KMS-11 (cell line): ENCODE results near the gene UMODL1.

Source experiments
- H2AFZ ChIP-seq: fragments of 200-600 bp; sonication (generic); 2 replicates; pipeline ENCODE4 v1.6.1; 2016; ENCODE audit warnings: antibody characterized with exemption, mixed run types, low read depth
- H3K27ac ChIP-seq: fragments of 200-600 bp; sonication (generic); 2 replicates; pipeline ENCODE4 v1.6.1; 2016; ENCODE audit warnings: mild to moderate bottlenecking, mixed run types
- H3K27me3 ChIP-seq: fragments of 200-600 bp; sonication (generic); 2 replicates; pipeline ENCODE4 v1.6.1; 2017; ENCODE audit warnings: mild to moderate bottlenecking, low read depth, mixed run types, moderate library complexity; ENCODE audit not compliant: insufficient read depth
- H3K36me3 ChIP-seq: fragments of 200-600 bp; sonication (generic); 2 replicates; pipeline ENCODE4 v1.6.1; 2017; ENCODE audit warnings: mild to moderate bottlenecking, mixed run types; ENCODE audit not compliant: insufficient read depth
- H3K4me1 ChIP-seq: fragments of 200-600 bp; sonication (generic); 2 replicates; pipeline ENCODE4 v1.6.1; 2016; ENCODE audit warnings: mild to moderate bottlenecking, low read depth, mixed run types; ENCODE audit not compliant: poor library complexity, severe bottlenecking
- H3K4me2 ChIP-seq: fragments of 200-600 bp; sonication (generic); 2 replicates; pipeline ENCODE4 v1.7.0; 2016; ENCODE audit warnings: mild to moderate bottlenecking, mixed run types
- H3K4me3 ChIP-seq: fragments of 200-600 bp; sonication (generic); IDR thresholded peaks from 2 replicates; pipeline ENCODE4 v1.6.1; 2017; ENCODE audit warnings: low read depth, low read length, mixed read lengths; ENCODE audit not compliant: insufficient read depth
- H3K79me2 ChIP-seq: fragments of 200-600 bp; sonication (generic); 2 replicates; pipeline ENCODE4 v1.6.1; 2016; ENCODE audit warnings: low read depth, mixed run types; ENCODE audit not compliant: insufficient read depth
- H3K9ac ChIP-seq: fragments of 200-600 bp; sonication (generic); 2 replicates; pipeline ENCODE4 v1.6.1; 2016; ENCODE audit warnings: mild to moderate bottlenecking, mixed run types
- H4K20me1 ChIP-seq: fragments of 200-600 bp; sonication (generic); 2 replicates; pipeline ENCODE4 v1.6.1; 2016; ENCODE audit warnings: mild to moderate bottlenecking, mixed run types; ENCODE audit not compliant: insufficient read depth
- TF ChIP-seq, protein P1 (sequence below): fragments of 200-600 bp; sonication (generic); conservative IDR thresholded peaks from 2 replicates; pipeline ENCODE4 v1.6.1; 2017; ENCODE audit warnings: low read depth, mild to moderate bottlenecking, antibody characterized with exemption, low read length, moderate library complexity, mixed read lengths

Gene UMODL1

DNA sequence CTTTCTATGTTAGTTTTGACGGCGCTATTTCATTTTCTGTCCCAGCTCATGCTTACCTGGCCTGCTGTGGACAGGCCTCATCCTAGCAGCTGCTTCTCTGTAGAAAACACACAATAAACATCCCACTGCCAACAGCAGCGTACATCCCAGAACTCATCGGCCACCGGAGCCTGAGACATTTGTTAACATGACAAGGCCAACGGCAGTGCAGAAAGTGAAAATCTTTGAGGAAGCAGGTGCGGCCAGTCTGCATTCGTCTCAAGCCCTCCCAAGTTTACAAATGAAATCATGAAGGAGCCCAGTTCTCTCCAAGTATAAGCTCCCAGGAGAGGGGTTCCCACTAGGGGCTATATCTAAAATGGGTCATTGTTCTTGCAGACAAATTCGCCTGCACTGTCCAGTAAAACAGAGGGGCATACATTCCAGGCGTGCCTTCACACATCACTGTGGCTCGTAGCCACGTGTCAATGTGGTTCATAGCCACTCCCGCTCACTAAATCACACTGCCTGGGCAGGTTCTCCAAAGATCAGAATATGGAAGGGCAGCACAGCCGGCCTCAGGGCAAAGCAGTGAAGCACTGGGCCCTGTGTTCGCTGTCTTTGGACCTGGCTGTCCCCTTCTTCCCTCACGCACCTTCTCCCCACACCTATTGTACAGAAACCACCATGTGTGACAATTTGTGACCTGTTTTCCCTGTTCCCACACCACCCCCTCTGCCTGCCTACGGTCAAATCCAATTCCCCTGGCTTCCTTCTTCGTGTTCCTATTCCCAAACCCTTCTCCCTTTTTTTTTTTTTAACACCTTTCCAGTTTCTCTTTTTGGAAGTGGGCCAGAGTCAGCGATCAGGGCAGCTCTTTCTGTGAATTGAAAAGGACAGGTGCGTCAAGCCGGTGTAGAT lies 120.8 kb downstream of the UMODL1 start:
- no peaks in the 10 kb centered on the region for H4K20me1 ChIP-seq
- H3K4me1 ChIP-seq: peaks cover 7% of the 10 kb centered on the region
- H3K27me3 ChIP-seq: no peaks in the 10 kb centered on the region
- H3K36me3 ChIP-seq: no peaks in the 10 kb centered on the region
- no peak overlapping the region for H2AFZ ChIP-seq
- H3K4me3 ChIP-seq: no peak overlapping the region
- no peak overlapping the region for H3K27ac ChIP-seq
- no peak overlapping the region for H3K4me2 ChIP-seq
- no peaks in the 10 kb centered on the region for H3K79me2 ChIP-seq
- TF ChIP-seq, protein P1, sequence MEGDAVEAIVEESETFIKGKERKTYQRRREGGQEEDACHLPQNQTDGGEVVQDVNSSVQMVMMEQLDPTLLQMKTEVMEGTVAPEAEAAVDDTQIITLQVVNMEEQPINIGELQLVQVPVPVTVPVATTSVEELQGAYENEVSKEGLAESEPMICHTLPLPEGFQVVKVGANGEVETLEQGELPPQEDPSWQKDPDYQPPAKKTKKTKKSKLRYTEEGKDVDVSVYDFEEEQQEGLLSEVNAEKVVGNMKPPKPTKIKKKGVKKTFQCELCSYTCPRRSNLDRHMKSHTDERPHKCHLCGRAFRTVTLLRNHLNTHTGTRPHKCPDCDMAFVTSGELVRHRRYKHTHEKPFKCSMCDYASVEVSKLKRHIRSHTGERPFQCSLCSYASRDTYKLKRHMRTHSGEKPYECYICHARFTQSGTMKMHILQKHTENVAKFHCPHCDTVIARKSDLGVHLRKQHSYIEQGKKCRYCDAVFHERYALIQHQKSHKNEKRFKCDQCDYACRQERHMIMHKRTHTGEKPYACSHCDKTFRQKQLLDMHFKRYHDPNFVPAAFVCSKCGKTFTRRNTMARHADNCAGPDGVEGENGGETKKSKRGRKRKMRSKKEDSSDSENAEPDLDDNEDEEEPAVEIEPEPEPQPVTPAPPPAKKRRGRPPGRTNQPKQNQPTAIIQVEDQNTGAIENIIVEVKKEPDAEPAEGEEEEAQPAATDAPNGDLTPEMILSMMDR: no peak
- no peak overlapping the region for H3K9ac ChIP-seq
